Neuronal stem cell (in vitro differentiated cells): Measurements from ENCODE around the gene FADS1.

Experiments used
- DNase-seq: peaks from one replicate; pipeline ENCODE4 v3.0.0-alpha.2; 2013; ENCODE audit warnings: low spot score
- H2AFZ ChIP-seq: one replicate; pipeline ENCODE4 v1.6.1; 2013; ENCODE audit warnings: mild to moderate bottlenecking, low read length, inconsistent platforms
- H2AK5ac ChIP-seq: 2 replicates; pipeline ENCODE4 v1.6.1; 2013; ENCODE audit warnings: low read depth, mild to moderate bottlenecking, inconsistent platforms, low read length, moderate library complexity, mixed read lengths
- H2BK120ac ChIP-seq: 2 replicates; pipeline ENCODE4 v1.6.1; 2013; ENCODE audit warnings: low read depth, mild to moderate bottlenecking, inconsistent platforms, low read length, moderate library complexity, mixed read lengths
- H2BK12ac ChIP-seq: one replicate; pipeline ENCODE4 v1.6.1; 2013; ENCODE audit warnings: low read length, inconsistent platforms
- H2BK15ac ChIP-seq: 2 replicates; pipeline ENCODE4 v1.6.1; 2013; ENCODE audit warnings: mild to moderate bottlenecking, low read length, inconsistent platforms, mixed read lengths
- H2BK5ac ChIP-seq: one replicate; pipeline ENCODE4 v1.6.1; 2013; ENCODE audit warnings: inconsistent platforms, mild to moderate bottlenecking, low read length, moderate library complexity
- H3K14ac ChIP-seq: one replicate; pipeline ENCODE4 v1.6.1; 2013; ENCODE audit warnings: low read length, inconsistent platforms
- H3K18ac ChIP-seq: 2 replicates; pipeline ENCODE4 v1.6.1; 2013; ENCODE audit warnings: low read length, inconsistent platforms
- H3K23ac ChIP-seq: 2 replicates; pipeline ENCODE4 v1.6.1; 2013; ENCODE audit warnings: low read depth, mild to moderate bottlenecking, mixed read lengths, low read length, inconsistent platforms; ENCODE audit not compliant: poor library complexity
- H3K27ac ChIP-seq: replicated peaks from 3 replicates; pipeline ENCODE4 v1.5.1; 2013; ENCODE audit warnings: low read length, inconsistent platforms
- H3K27me3 ChIP-seq, 3 experiments: 2 replicates each; pipeline ENCODE4 v1.6.1; 2013; ENCODE audit warnings: low read length in 3 of 3, mild to moderate bottlenecking in 2 of 3, inconsistent platforms in 1 of 3, low read depth in 1 of 3, mixed read lengths in 1 of 3, moderate library complexity in 1 of 3; ENCODE audit not compliant: control insufficient read depth in 3 of 3, insufficient read depth in 3 of 3
- H3K36me3 ChIP-seq, 2 donors: replicated peaks in 1 of 2; 2 replicates each; pipeline ENCODE4 v1.6.1; 2013; ENCODE audit warnings: low read length in 2 of 2; ENCODE audit not compliant: control insufficient read depth in 2 of 2, insufficient read depth in 2 of 2
- H3K4ac ChIP-seq: 2 replicates; pipeline ENCODE4 v1.6.1; 2013; ENCODE audit warnings: inconsistent platforms, mild to moderate bottlenecking, low read length, moderate library complexity
- H3K4me1 ChIP-seq, 2 donors: 1 replicate in 1 of 2; 2 replicates in 1 of 2; pipeline ENCODE4 v1.6.1; 2013; ENCODE audit warnings: low read length in 2 of 2, low read depth in 1 of 2; ENCODE audit not compliant: control insufficient read depth in 2 of 2, insufficient read depth in 1 of 2
- H3K4me2 ChIP-seq: one replicate; pipeline ENCODE4 v1.6.1; 2013; ENCODE audit warnings: mild to moderate bottlenecking, low read length, inconsistent platforms; ENCODE audit not compliant: insufficient read depth, poor library complexity, severe bottlenecking
- H3K4me3 ChIP-seq, 2 donors: 2 replicates each; pipeline ENCODE4 v1.5.1; 2013; ENCODE audit warnings: low read length in 2 of 2, mild to moderate bottlenecking in 2 of 2, inconsistent platforms in 1 of 2, moderate library complexity in 1 of 2
- H3K79me1 ChIP-seq: one replicate; pipeline ENCODE4 v1.6.1; 2013; ENCODE audit warnings: low read depth, mild to moderate bottlenecking, inconsistent platforms, low read length, moderate library complexity
- H3K9ac ChIP-seq: one replicate; pipeline ENCODE4 v1.6.1; 2013; ENCODE audit warnings: mild to moderate bottlenecking, low read depth, low read length, inconsistent platforms; ENCODE audit not compliant: poor library complexity
- H3K9me3 ChIP-seq, 2 donors: replicated peaks in 1 of 2; 2 replicates each; pipeline versions ENCODE3 to v1.6.1; 2013; ENCODE audit warnings: low read length in 2 of 2, mild to moderate bottlenecking in 2 of 2, inconsistent platforms in 1 of 2, low read depth in 1 of 2, mixed read lengths in 1 of 2, moderate library complexity in 1 of 2; ENCODE audit not compliant: control insufficient read depth in 2 of 2, insufficient read depth in 1 of 2
- H4K8ac ChIP-seq: one replicate; pipeline ENCODE4 v1.6.1; 2013; ENCODE audit warnings: low read depth, mild to moderate bottlenecking, inconsistent platforms, low read length, moderate library complexity
- H4K91ac ChIP-seq: one replicate; pipeline ENCODE4 v1.6.1; 2013; ENCODE audit warnings: low read length, low read depth, mild to moderate bottlenecking, inconsistent platforms; ENCODE audit not compliant: poor library complexity
- WGBS, 2 donors: extraction: QIAGEN DNeasy Blood & Tissue Kit; methylation state at CpG; one replicate each; pipeline ENCODE4 v1.1.7; 2013; ENCODE audit warnings: missing lambda C conversion rate in 2 of 2, mixed read lengths in 1 of 2; ENCODE audit not compliant: insufficient read length in 2 of 2, insufficient replicate concordance in 1 of 2; ENCODE audit errors: extremely low coverage in 2 of 2; 5-methylcytosine and 5-hydroxymethylcytosine counted together

FADS1 gene

DNA sequence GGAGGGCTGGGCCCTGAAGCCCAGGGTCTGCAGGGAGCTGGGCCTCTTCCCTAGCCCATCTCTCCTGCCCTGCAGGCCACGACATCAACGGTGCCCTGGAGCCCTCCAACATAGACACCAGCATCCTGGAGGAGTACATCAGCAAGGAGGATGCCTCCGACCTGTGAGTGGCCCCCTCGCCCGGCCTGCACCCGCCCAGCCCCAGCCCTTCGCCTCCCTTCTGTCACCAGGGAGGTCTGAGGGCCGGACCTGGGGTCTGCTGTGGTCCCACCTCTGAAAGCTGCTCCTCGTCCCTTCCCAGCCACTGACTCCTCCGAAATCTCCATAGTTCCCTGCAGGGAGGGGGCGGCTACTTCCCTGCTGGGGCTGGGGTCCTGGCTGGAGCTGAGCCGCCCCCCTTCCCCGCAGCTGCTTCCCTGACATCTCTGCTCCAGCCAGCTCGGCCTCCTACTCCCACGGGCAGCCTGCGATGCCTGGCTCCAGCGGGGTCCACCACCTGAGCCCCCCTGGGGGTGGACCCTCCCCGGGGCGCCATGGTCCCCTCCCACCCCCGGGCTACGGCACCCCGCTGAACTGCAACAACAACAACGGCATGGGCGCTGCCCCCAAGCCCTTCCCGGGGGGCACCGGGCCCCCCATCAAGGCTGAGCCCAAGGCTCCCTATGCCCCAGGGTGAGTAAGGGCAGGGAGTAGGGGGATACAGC, 51.1 kb downstream of the FADS1 start:
- Histone ChIP-seq H3K4me2 (no peak overlapping the region), H3K23ac (no peak overlapping the region), H3K9me3 (peaks cover 0 to 2% of the 10 kb centered on the region in 2 donors), H3K79me1 (no peaks in the 10 kb centered on the region), H4K8ac (peak overlapping the region; percentile 6), H3K18ac (peak overlapping the region; percentile 90), H2BK5ac (peak overlapping the region; percentile 8), H2BK15ac (peak overlapping the region; percentile 92), H3K4me1 (peaks cover 7 to 48% of the 10 kb centered on the region in 2 donors), H3K27ac (no peak overlapping the region), H3K4ac (peak overlapping the region; percentile 89), H2BK120ac (peak overlapping the region; percentile 24), H3K4me3 (no peak overlapping the region), H2BK12ac (peak overlapping the region; percentile 41), H2AFZ (no peak overlapping the region), H3K14ac (peak overlapping the region; percentile 49), H3K9ac (peak overlapping the region; percentile 21), H3K27me3 (no peaks in the 10 kb centered on the region), H2AK5ac (peak overlapping the region; percentile 94), H4K91ac (no peak overlapping the region), H3K36me3 (no peaks in the 10 kb centered on the region)
- no CpG with 5 or more reads among the region's 26 CpGs for WGBS, 2 donors
- DNase-seq, result no peak

- Histone ChIP-seq H3K14ac (peak overlapping the region; percentile 49), H4K8ac (no peak overlapping the region), H2AK5ac (peak overlapping the region; percentile 94), H4K91ac (no peak overlapping the region), H3K27me3 (no peaks in the 10 kb centered on the region), H3K4me3 (no peak overlapping the region), H2AFZ (no peak overlapping the region), H3K27ac (no peak overlapping the region), H3K23ac (no peak overlapping the region), H2BK15ac (peak overlapping the region; percentile 81), H3K4ac (peak overlapping the region; percentile 76), H3K4me2 (no peak overlapping the region), H3K36me3 (no peaks in the 10 kb centered on the region), H3K4me1 (peaks cover 7 to 46% of the 10 kb centered on the region in 2 donors), H2BK5ac (peak overlapping the region; percentile 8), H3K18ac (peak overlapping the region; percentile 81), H3K9ac (no peak overlapping the region), H3K9me3 (peaks cover 0 to 2% of the 10 kb centered on the region in 2 donors), H2BK12ac (peak overlapping the region; percentile 35), H3K79me1 (no peaks in the 10 kb centered on the region), H2BK120ac (no peak overlapping the region)
- no peak for DNase-seq
- WGBS, 2 donors, result no CpG with 5 or more reads among the region's 22 CpGs
These were observed 52.1 kb downstream of the FADS1 start for GRCh38 chr11:61764606-61765260.

GRCh38 chr11:61763930-61764605, 52.7 kb downstream of the FADS1 start:
- Histone ChIP-seq H3K27ac (no peak overlapping the region), H3K14ac (peak overlapping the region; percentile 94), H3K9ac (peak overlapping the region; percentile 21), H4K91ac (no peak overlapping the region), H3K9me3 (peaks cover 0 to 2% of the 10 kb centered on the region in 2 donors), H3K27me3 (no peaks in the 10 kb centered on the region), H2BK12ac (no peak overlapping the region), H3K4me2 (no peak overlapping the region), H2BK5ac (peak overlapping the region; percentile 39), H3K23ac (no peak overlapping the region), H2BK15ac (peak overlapping the region; percentile 81), H4K8ac (no peak overlapping the region), H3K18ac (peak overlapping the region; percentile 78), H2AFZ (no peak overlapping the region), H2AK5ac (peak overlapping the region; percentile 94), H3K4ac (peak overlapping the region; percentile 37), H3K36me3 (no peaks in the 10 kb centered on the region), H2BK120ac (no peak overlapping the region), H3K4me1 (peaks cover 2 to 40% of the 10 kb centered on the region in 2 donors), H3K79me1 (no peaks in the 10 kb centered on the region), H3K4me3 (no peak overlapping the region)
- no CpG with 5 or more reads among the region's 23 CpGs for WGBS, 2 donors
- DNase-seq, result no peak

GRCh38 chr11:61762798-61763197, 54.0 kb downstream of the FADS1 start:
- Histone ChIP-seq H3K27ac (no peak overlapping the region), H3K9ac (peak overlapping the region; percentile 60), H2BK120ac (peak overlapping the region; percentile 83), H2AFZ (no peak overlapping the region), H4K91ac (peak overlapping the region; percentile 53), H3K4me3 (no peak overlapping the region), H3K4me2 (no peak overlapping the region), H4K8ac (no peak overlapping the region), H3K79me1 (peaks cover 5% of the 10 kb centered on the region), H3K23ac (peak overlapping the region; percentile 55), H3K9me3 (peaks cover 0 to 3% of the 10 kb centered on the region in 2 donors), H3K4me1 (peaks cover 2 to 36% of the 10 kb centered on the region in 2 donors), H2BK12ac (peak overlapping the region; percentile 49), H3K4ac (no peak overlapping the region), H2AK5ac (peak overlapping the region; percentile 79), H3K27me3 (no peaks in the 10 kb centered on the region), H3K36me3 (no peaks in the 10 kb centered on the region), H2BK15ac (peak overlapping the region; percentile 75), H3K18ac (peak overlapping the region; percentile 91), H2BK5ac (no peak overlapping the region), H3K14ac (peak overlapping the region; percentile 10)
- DNase-seq, result no peak
- no CpG with 5 or more reads among the region's 15 CpGs for WGBS, 2 donors
